Left forelimb (tissue), 1 donor: ENCODE measurements around the gene PKDCC.

Source experiments
- DNase-seq: peaks from one replicate; pipeline ENCODE4 v3.0.0-alpha.2; 2018; ENCODE audit warnings: low spot score

The PKDCC gene

GRCh38 chr2:42047488-42048298, at the start of gene PKDCC:
Gene PKDCC (plus strand): TSS chr2:42048021. CDS start chr2:42048200, 179 bp downstream.
- peak; percentile 91 for DNase-seq

GRCh38 chr2:41998186-41999127, 49.4 kb upstream of the PKDCC start:
- peak; percentile 64 for DNase-seq

- DNase-seq: no peak
Measured at GRCh38 chr2:41999128-41999480, 48.7 kb upstream of the PKDCC start.

- peak; percentile 45 for DNase-seq
Measured at GRCh38 chr2:41999592-42000281, 48.1 kb upstream of the PKDCC start.

- no peak for DNase-seq
Measured at GRCh38 chr2:42001711-42002201, 46.1 kb upstream of the PKDCC start.

GRCh38 chr2:42007551-42007950, 40.3 kb upstream of the PKDCC start:
- DNase-seq: no peak

- no peak for DNase-seq
Measured at GRCh38 chr2:42008241-42008921, 39.4 kb upstream of the PKDCC start.

GRCh38 chr2:42009657-42010580, 37.9 kb upstream of the PKDCC start:
- no peak for DNase-seq

- no peak for DNase-seq
Measured at GRCh38 chr2:42010743-42011298, 37.0 kb upstream of the PKDCC start.

- DNase-seq: no peak
Measured at GRCh38 chr2:42012137-42012536, 35.7 kb upstream of the PKDCC start.

GRCh38 chr2:42012651-42013050, 35.2 kb upstream of the PKDCC start:
- no peak for DNase-seq

- no peak for DNase-seq
Measured at GRCh38 chr2:42013409-42013808, 34.4 kb upstream of the PKDCC start.

- DNase-seq: no peak
Measured at GRCh38 chr2:42021464-42021863, 26.4 kb upstream of the PKDCC start.

- no peak for DNase-seq
Measured at GRCh38 chr2:42025151-42025582, 22.7 kb upstream of the PKDCC start.

- no peak for DNase-seq
Measured at GRCh38 chr2:42026272-42026671, 21.5 kb upstream of the PKDCC start.

GRCh38 chr2:42028571-42029148, 19.2 kb upstream of the PKDCC start:
- DNase-seq: no peak

GRCh38 chr2:42029171-42029570, 18.6 kb upstream of the PKDCC start:
- DNase-seq: no peak

- DNase-seq: no peak
Measured at GRCh38 chr2:42029639-42030199, 18.1 kb upstream of the PKDCC start.

- no peak for DNase-seq
Measured at GRCh38 chr2:42030200-42030759, 17.5 kb upstream of the PKDCC start.
